GM13976 (cell line): Measurements from ENCODE around the gene RPL15.
A peak's percentile ranks its signal among the peaks of the same experiment; 100 is the strongest.
"Not testable (repeated sequence)": the region's sequence is repeated elsewhere in the genome, so short reads cannot be mapped to it uniquely, and the experiment has no call there.

ENCODE experiments used
- DNase-seq: peaks from one replicate; pipeline ENCODE4 v3.0.0; 2012; ENCODE audit warnings: low spot score
- in situ Hi-C: fragments of 300-500 bp; cut with MboI; formaldehyde crosslinking; loops from one replicate; pipeline ENCODE4 v1.12.0; 2022; ENCODE audit warnings: low sequenced_read_pairs, mixed read lengths, inconsistent platforms; ENCODE audit not compliant: unreplicated experiment
- TF ChIP-seq, protein P1 (sequence below): IDR thresholded peaks from 2 replicates; pipeline ENCODE4 v1.5.1; 2012; ENCODE audit warnings: borderline replicate concordance, mild to moderate bottlenecking; ENCODE audit not compliant: insufficient read depth; ENCODE audit errors: extremely low read depth, missing control alignments, control extremely low read depth

Gene RPL15

DNA sequence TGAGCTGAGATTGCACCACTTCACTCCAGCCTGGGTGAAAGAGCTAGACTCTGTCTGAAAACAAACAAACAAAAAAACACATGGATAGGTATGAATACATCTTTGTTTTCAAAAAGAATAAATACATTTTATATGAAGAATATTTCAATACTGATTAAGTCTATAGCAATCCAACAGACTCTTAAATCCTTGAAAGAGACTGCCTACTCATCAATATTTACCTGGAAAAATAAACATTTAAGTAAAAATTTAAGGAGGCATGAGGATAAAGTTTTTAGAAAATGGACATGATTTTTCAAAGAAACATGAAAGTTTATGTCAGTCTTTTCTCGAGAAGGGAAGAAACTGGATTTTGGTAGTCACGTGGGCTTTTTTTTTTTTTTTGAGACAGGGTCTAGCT is 5.5 kb upstream of the RPL15 start:
- DNase-seq, result no peak
- in situ Hi-C loops, result no loop called here
- TF ChIP-seq, protein P1, sequence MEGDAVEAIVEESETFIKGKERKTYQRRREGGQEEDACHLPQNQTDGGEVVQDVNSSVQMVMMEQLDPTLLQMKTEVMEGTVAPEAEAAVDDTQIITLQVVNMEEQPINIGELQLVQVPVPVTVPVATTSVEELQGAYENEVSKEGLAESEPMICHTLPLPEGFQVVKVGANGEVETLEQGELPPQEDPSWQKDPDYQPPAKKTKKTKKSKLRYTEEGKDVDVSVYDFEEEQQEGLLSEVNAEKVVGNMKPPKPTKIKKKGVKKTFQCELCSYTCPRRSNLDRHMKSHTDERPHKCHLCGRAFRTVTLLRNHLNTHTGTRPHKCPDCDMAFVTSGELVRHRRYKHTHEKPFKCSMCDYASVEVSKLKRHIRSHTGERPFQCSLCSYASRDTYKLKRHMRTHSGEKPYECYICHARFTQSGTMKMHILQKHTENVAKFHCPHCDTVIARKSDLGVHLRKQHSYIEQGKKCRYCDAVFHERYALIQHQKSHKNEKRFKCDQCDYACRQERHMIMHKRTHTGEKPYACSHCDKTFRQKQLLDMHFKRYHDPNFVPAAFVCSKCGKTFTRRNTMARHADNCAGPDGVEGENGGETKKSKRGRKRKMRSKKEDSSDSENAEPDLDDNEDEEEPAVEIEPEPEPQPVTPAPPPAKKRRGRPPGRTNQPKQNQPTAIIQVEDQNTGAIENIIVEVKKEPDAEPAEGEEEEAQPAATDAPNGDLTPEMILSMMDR, result no peak

DNA sequence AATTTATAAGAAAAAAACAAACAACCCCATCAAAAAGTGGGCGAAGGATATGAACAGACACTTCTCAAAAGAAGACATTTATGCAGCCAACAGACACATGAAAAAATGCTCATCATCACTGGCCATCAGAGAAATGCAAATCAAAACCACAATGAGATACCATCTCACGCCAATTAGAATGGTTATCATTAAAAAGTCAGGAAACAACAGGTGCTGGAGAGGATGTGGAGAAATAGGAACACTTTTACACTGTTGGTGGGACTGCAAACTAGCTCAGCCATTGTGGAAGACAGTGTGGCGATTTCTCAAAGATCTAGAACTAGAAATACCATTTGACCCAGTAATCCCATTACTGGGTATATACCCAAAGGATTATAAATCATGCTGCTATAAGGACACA is 4.6 kb upstream of the RPL15 start:
- in situ Hi-C loops, DNase-seq: not testable (repeated sequence)

DNA sequence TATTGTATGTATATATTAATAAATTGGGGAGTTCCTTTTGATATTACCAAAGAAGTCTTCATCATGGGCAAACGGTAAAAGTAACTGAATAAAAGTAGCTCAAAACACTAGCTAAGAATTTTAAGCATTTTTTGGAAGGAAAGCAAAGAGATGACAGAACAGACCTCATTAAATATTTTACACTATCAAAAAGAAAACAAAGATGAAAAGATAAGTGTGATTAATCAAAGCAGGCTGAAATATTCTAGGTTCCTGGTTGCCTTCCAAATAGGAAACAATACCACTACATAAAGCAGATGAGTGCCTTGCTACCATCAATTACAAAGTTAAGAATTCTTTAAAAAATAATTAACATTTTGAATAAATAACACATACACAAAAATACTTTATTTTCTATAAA is 3.8 kb upstream of the RPL15 start:
- TF ChIP-seq, protein P1, result no peak
- in situ Hi-C loops, result no loop called here
- no peak for DNase-seq

DNA sequence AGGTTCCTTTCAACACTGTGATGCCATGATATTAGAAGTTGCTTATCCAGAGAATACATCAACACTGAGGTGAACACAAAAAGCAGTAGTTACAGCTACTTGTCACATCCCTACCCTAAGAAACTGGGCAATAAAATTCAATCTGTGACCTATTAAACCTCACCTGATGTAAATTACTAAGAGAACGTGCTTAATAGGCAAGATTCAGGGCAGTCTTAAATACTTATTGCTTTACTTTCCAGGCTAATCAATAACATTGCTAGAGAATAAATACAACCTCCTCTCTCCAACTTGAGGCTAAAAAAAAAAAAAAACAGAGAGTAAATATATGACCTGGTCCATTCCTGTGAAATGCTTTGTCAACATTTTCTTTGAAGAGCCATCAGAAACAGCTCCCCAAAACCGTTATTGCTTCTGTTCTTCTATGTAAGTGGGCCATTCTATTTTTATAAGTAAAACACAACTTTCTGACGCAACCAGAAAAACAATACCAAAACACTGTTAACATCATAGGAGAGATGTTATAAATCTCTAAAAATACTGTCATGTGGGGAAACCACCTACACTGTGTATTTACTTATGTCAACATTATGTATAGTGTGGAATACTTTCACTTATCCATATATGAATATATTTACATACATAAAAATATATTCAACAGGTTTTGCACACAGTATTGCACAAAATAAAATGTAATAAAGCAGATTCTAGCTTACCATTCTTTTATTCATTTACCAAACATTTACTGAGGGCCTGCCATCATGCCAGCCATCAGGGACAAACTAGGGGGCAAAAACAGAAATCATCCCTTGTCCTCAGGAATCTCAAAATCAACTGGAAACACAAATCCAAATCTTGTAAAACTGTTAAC is 2.8 kb upstream of the RPL15 start:
- TF ChIP-seq, protein P1, result no peak

DNA sequence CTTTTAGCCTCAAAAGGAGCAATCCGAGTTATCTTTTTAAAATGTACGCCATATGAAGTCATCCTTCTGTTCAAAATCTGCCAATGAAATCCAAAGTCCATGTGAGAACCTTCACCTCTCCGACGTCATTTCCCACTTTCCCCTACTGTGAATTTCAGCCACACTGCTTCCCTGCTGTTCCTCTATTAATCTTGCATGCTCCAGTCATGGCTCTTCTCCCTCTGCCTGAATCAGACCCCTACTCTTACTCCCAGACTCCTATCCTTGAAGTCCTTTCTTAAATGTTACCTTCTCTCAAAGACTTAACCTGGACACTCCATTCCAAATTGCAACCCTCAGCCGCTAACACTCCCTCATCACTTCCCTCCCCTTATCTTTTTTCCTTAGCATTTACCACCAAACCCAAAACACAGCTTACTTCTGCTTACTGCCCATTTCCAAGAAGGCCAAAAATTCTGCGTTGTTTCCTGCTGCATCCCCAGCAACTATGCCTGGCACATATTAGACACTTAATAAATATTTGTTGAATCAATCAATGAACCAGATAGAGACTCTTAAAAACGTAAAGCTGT is 1.3 kb upstream of the RPL15 start:
- in situ Hi-C loops, result no loop called here
- TF ChIP-seq, protein P1, result no peak
- DNase-seq, result no peak

More for the DNA sequence above, 2.8 kb upstream of the RPL15 start:
- in situ Hi-C loops, result no loop called here
- peak; percentile 41 for DNase-seq

DNA sequence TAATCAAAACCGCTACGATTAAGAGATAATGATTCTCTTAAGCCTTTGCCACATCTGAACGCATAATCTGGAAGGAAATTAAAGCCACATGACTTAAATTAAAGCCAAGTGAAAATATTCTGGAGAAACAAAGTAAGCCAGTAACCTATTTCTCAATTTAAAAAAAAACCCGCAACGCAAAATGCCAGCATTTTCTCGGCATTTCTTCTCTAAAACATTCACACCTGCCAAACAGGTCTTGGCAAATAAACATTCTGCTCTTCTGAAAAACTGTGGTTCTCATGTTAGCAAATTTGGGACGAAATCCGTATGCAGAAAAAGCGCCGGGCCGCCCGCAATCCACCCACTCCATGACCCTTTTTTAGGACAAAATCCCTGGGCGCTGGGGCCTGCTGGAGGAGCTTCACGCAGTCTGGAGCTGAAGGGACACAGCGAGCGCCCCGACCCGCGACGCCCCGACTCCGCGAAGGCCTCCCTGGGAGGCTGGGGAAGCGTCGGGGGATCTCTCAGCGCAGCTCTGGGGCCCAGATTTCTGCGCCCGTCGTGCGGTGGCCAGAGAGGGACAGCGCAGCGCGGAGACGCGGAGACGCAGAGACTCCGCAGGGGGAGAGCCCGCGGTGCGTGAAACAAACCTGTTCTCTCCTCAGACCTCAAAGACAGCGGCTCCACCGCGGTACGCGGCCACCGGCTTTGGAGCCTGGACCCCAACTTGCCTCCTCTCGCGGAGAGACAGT is 613 bp upstream of the RPL15 start:
- in situ Hi-C loops, result no loop called here
- TF ChIP-seq, protein P1, result no peak
- DNase-seq, result no peak

DNA sequence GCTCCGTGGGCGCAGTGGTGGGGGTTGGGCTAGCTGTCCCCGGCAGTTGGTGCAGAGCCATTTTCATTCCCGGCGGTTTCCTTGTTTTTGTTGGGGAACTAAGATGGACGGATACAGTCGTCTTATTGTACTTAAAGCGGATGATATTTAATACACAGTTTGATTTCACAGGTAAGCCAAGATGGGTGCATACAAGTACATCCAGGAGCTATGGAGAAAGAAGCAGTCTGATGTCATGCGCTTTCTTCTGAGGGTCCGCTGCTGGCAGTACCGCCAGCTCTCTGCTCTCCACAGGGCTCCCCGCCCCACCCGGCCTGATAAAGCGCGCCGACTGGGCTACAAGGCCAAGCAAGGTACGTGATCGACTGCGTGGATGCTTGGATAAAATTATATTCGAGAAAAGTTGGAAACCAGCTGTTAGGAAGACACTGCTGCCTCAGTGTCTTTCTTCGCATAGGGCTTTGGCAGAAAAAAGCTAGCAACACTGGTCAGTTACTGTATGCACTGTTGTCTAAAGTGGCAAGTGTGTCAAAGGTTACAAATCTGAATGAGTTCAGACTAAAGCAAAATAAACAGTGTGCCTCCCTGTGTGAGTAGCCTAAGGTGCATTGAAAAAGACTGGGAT is 859 bp downstream of the RPL15 start:
- in situ Hi-C loops, DNase-seq: not testable (repeated sequence)

DNA sequence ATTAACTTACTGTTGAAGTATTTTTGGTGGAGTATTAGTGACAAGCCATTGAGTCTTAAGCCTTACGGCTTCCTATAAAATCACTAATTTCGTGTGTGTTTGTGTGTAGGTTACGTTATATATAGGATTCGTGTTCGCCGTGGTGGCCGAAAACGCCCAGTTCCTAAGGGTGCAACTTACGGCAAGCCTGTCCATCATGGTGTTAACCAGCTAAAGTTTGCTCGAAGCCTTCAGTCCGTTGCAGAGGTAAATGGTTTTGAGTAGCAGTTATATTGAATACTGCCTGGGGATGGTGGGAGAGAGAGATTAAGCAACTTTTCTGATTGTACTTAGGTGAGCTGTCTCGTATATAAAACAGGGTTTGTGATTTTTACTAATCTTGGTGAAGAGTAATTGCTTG is 1.4 kb downstream of the RPL15 start:
- DNase-seq, in situ Hi-C loops: not testable (repeated sequence)
